ENCODE measurements around the gene PTGES2. TPM values are rescaled to one million over a fixed set of nuclear protein-coding genes. Genes with fewer than 3 reads are reported as not detected.

The PTGES2 gene
- total RNA-seq, 1 donor from 2014 or later, result 80.3 TPM

GRCh38 chr9:128106940-128107467 is 20.5 kb downstream of the PTGES2 start:
- no peak overlapping the region for H3K27ac Mint-ChIP-seq (ENCODE audit: unreplicated experiment)
- H3K4me1 Mint-ChIP-seq (ENCODE audit: unreplicated experiment), result peaks cover 17% of the 10 kb centered on the region

GRCh38 chr9:128106181-128106939 is 21.2 kb downstream of the PTGES2 start:
- Mint-ChIP-seq H3K9me3 (ENCODE audit: unreplicated experiment) (no peaks in the 10 kb centered on the region), H3K4me1 (ENCODE audit: unreplicated experiment) (peaks cover 19% of the 10 kb centered on the region), H3K27me3 (ENCODE audit: unreplicated experiment) (no peaks in the 10 kb centered on the region), H3K4me3 (ENCODE audit: unreplicated experiment) (no peak overlapping the region), H3K27ac (ENCODE audit: unreplicated experiment) (no peak overlapping the region), H3K36me3 (ENCODE audit: unreplicated experiment) (peaks cover 47% of the 10 kb centered on the region)
- TF ChIP-seq CTCF (IDR thresholded peaks at IDR 0.05), result no peak
- no peak for DNase-seq (ENCODE audit: extremely low spot score, unreplicated experiment)

More at GRCh38 chr9:128106940-128107467, 20.5 kb downstream of the PTGES2 start:
- no peak for TF ChIP-seq CTCF (IDR thresholded peaks at IDR 0.05)
- H3K27me3 Mint-ChIP-seq (ENCODE audit: unreplicated experiment), result no peaks in the 10 kb centered on the region
- peaks cover 45% of the 10 kb centered on the region for H3K36me3 Mint-ChIP-seq (ENCODE audit: unreplicated experiment)
- H3K4me3 Mint-ChIP-seq (ENCODE audit: unreplicated experiment), result no peak overlapping the region
- no peaks in the 10 kb centered on the region for H3K9me3 Mint-ChIP-seq (ENCODE audit: unreplicated experiment)
- DNase-seq (ENCODE audit: extremely low spot score, unreplicated experiment), result no peak

GRCh38 chr9:128105538-128106175 is 21.9 kb downstream of the PTGES2 start:
- no peak for DNase-seq (ENCODE audit: extremely low spot score, unreplicated experiment)
- no peak overlapping the region for H3K4me3 Mint-ChIP-seq (ENCODE audit: unreplicated experiment)

GRCh38 chr9:128104171-128104618 is 23.3 kb downstream of the PTGES2 start:
- H3K36me3 Mint-ChIP-seq (ENCODE audit: unreplicated experiment), result peaks cover 47% of the 10 kb centered on the region
- no peak overlapping the region for H3K4me3 Mint-ChIP-seq (ENCODE audit: unreplicated experiment)
- no peaks in the 10 kb centered on the region for H3K9me3 Mint-ChIP-seq (ENCODE audit: unreplicated experiment)
- no peaks in the 10 kb centered on the region for H3K27me3 Mint-ChIP-seq (ENCODE audit: unreplicated experiment)
- no peak for TF ChIP-seq CTCF (IDR thresholded peaks at IDR 0.05)
- DNase-seq (ENCODE audit: extremely low spot score, unreplicated experiment), result no peak
- H3K27ac Mint-ChIP-seq (ENCODE audit: unreplicated experiment), result peak overlapping the region; percentile 82
- H3K4me1 Mint-ChIP-seq (ENCODE audit: unreplicated experiment), result peaks cover 38% of the 10 kb centered on the region

More at GRCh38 chr9:128105538-128106175, 21.9 kb downstream of the PTGES2 start:
- Mint-ChIP-seq H3K36me3 (ENCODE audit: unreplicated experiment) (peaks cover 53% of the 10 kb centered on the region), H3K9me3 (ENCODE audit: unreplicated experiment) (no peaks in the 10 kb centered on the region), H3K27ac (ENCODE audit: unreplicated experiment) (no peak overlapping the region), H3K4me1 (ENCODE audit: unreplicated experiment) (peaks cover 24% of the 10 kb centered on the region), H3K27me3 (ENCODE audit: unreplicated experiment) (no peaks in the 10 kb centered on the region)
- TF ChIP-seq CTCF (IDR thresholded peaks at IDR 0.05), result no peak

GRCh38 chr9:128103589-128103962 is 24.0 kb downstream of the PTGES2 start:
- DNase-seq (ENCODE audit: extremely low spot score, unreplicated experiment), result no peak
- Mint-ChIP-seq H3K4me3 (ENCODE audit: unreplicated experiment) (no peak overlapping the region), H3K27ac (ENCODE audit: unreplicated experiment) (peak overlapping the region; percentile 82), H3K36me3 (ENCODE audit: unreplicated experiment) (peaks cover 43% of the 10 kb centered on the region), H3K9me3 (ENCODE audit: unreplicated experiment) (no peaks in the 10 kb centered on the region), H3K4me1 (ENCODE audit: unreplicated experiment) (peaks cover 44% of the 10 kb centered on the region), H3K27me3 (ENCODE audit: unreplicated experiment) (no peaks in the 10 kb centered on the region)
- peak; percentile 25 for TF ChIP-seq CTCF (IDR thresholded peaks at IDR 0.05)
